ENCODE results near the gene TGM6.

TGM6 gene

DNA sequence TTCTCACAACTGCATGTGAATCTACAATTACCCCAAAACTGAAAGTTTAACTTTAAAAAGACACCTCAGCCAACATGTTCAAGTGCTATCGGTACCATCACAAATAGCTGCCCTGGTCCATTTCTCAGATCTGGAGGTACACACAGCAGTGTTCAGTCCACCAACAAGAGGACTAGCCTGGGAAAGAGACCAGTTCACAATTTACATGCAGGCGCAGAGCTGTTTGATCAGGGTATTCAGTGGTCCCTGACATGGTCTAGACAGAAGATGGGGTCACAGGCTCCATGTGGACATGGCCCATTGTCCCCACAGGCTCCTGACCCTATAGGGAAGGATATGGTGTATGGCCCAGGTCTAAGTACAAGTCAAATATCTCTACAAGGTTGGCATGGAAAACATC, 15.6 kb upstream of the TGM6 start:
- DNase-seq: no peak

- no peak for DNase-seq
Observed at GRCh38 chr20:2365666-2366065, 15.0 kb upstream of the TGM6 start.

- no peak for DNase-seq
Observed at GRCh38 chr20:2368621-2369020, 12.1 kb upstream of the TGM6 start.

DNA sequence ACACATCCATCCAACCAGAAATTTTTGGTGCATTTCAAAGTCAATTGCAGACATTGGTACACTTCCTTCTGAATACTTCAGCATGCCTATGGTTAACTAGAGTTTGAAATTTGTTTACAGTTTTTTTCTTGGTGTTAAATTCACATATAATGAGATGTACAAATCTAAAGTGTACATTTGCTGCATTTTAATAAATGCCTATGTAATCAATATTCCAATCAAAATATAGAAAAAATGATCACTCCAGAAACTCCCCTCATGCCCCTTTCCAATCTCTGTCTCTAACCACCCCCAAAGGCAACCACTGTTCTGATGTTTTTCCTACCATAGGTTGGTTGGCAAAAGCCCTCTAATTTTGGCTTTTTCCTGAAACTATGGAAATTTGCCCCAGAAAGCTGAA, 7.6 kb upstream of the TGM6 start:
- DNase-seq: no peak

- DNase-seq: no peak
Observed at GRCh38 chr20:2374346-2375125, 6.2 kb upstream of the TGM6 start.

DNA sequence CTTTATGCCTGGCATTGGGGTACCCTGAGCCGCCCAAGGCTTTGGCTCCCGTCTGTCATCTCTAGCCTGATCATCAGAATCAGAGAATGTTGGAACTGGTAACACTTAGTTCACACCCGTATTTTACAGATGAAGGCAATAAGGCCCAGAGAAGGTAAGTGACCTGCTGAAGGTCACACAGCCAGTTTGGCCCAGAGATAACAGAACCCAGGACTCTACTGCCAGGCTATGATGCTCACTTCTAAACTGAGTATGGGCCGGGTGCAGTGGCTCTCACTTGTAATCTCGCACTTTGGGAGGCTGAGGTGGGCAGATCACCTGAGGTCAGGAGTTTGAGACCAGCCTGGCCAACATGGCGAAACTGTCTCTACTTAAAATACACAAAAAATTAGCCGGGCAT, 1.8 kb upstream of the TGM6 start:
- DNase-seq: no peak

DNA sequence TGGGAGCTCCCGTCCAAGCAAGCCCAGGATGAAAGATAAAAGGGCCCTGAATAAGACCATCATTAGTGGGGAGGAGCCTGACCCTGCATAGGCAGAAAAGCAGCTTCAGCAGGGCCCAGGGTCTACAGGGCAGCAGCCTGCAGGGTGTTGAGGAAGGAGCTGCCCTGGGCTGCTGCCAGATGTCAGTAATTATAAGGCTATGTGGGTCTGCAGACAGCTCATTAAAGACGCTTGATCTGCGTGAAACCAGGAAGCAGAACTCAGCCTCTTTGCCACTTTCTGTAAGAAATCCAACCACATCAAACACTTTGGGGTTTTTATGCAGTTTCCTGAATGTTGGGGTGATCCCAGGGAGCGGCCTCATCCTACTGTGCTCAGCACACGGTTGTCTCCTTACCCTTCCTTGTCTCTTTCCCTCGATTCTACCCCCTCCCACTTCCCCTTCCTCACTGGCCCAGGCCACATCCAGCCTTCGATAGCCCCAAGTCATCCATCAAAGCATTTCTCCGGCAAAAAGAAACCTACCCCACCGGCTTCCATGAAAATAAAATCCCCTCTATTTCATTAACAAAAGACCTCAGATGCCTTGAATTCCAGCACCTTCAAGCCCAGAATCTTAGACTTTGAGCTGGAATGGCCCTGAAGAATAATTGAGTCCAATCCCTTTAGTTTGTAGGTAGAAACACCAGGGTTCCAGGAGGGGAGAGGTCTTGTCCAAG, 1.0 kb upstream of the TGM6 start:
- DNase-seq: peak; percentile 20

DNA sequence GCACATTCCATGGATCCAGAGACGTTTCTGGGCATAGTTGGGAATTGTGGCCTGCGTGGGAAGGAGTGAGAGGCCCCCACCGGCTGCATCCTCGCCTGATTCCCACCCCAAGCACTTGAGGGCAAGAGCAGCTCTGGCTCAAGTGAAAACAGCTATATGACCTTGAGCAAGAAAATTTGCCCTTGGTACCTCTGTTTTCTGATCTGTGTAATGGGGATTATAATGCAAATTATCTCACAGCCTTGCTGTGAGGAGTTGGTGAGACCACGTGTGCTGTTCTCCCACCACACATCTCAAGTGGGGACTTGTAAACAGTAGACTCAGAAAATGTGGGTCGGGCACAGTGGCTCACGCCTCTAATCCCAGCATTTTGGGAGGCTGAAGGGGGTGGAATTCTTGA, 602 bp downstream of the TGM6 start:
- no peak for DNase-seq

DNA sequence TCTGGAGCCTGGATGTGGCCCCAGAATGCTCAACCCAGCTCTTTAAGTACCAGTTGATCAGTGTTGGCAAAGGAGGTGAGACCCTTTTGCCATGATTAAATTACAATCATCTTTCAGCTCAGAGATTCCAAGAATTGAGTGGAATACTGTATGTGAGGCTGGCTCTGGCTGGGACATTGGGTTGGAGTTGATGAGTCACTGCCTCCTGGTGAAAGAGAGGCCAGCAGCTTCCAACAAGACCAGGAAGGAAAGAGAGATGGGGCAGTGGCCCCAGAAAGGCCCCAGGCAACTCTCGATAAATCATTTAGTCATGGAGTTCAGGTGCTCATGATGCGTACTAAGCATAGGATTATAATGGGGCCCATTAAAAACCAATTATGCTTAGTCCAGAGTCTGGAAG, 2.1 kb downstream of the TGM6 start:
- no peak for DNase-seq

DNA sequence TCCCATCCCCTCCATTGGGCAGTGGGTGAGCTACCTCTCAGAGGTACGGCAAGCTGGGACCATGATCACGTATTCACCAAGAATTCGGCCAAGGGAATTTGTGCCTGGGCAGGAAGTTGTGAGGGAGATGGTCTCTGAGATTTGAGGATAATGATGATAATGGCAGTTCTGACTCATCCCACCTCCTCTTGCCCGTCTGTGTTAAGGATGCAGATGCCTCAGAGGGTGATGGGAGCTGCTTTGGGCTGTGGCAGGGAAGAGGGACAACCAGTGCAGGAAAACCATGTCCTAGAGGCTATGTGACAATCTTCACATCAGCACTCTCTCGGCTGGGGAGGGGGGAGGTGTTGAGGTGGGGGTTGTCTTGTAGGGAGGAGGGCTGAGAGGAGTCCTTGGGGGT, 4.3 kb downstream of the TGM6 start:
- DNase-seq: no peak

DNA sequence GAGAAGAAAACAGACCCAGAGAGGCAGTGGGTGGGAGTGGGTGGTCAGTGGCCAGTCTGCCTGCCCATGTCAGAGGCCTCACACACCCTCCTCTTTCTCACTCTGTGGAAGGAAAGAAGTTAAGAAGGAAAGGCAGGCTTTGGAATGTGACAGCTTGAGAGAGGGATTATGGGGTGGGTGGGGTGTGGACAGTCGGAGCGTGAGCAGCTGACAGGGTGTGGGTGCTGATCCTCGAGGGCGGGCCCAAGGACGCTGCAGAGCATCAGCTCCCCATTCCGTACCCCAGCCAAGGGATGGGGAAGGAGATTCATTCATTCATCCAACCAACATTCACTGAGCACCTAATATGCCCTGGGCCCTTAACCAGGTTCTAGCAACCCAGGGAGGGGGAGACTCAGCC, 4.8 kb downstream of the TGM6 start:
- DNase-seq: no peak

- DNase-seq: no peak
Observed at GRCh38 chr20:2386516-2387179, 5.9 kb downstream of the TGM6 start.

DNA sequence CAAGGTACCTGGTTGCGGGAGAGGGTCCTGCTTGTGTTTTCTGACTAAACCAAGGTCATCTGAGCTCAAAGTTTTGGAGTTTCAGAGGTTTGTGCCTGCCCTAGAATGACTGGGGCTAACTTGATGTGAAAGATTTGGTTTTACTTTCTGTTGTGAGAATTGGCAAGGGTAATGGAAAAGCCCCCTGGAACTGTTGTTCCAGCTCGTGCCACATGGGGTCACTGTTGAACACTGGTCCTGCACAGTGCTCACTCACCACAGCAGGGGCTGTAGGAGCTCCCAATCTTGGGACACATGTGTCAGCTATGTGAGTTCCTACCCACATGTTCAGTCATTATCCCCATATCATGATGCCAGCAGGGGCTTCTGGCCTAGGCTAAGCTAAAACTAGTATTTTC, 6.5 kb downstream of the TGM6 start:
- DNase-seq: peak; percentile 25

DNA sequence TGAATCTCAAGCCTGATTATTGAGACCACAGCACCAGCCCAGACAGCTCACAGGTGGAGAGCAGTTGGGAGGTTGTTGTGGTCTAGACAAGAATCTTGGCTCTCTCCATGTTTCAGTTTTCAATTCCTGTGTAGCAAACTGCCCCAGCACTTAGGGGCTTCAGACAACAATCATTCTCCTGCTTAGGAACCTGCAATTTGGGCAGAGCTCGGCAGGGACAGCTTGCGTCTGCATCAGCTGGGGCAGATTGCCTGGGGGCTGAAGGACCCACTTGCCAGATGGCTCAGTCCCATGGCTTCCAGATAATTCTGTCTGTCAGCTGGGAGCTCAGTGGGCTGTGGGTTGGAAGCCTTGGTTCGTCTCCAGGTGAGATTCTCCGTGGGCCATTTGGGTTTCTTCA, 6.9 kb downstream of the TGM6 start:
- DNase-seq: no peak

- DNase-seq: no peak
Observed at GRCh38 chr20:2390951-2391675, 10.4 kb downstream of the TGM6 start.

DNA sequence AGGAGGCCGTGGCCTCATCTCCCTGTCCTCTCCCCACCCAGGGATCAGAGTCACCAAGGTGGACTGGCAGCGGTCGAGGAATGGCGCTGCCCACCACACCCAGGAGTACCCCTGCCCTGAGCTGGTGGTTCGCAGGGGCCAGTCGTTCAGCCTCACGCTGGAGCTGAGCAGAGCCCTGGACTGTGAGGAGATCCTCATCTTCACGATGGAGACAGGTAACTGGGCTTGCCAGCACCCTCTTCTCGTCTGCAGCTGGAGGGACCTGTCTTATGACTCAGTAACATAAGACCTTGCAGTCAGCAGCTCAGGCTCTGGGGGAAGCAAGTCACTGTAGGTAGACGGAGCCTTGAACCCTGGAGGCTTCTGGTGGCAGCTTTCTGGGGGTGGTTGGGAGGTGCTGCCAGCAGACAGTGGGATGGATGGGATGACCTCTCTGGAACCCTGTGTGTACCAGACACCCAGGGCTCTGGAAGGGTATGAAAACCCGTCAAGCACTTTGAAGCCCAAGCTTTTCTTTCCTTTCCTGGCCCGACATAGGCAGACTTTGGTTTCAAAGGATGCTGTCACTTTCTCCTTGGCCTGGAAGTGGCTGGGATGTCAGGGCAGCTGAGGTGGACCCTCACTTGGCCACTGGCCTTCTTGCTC, 13.8 kb downstream of the TGM6 start:
- DNase-seq: no peak

GRCh38 chr20:2395136-2395535, 14.4 kb downstream of the TGM6 start:
- DNase-seq: no peak

DNA sequence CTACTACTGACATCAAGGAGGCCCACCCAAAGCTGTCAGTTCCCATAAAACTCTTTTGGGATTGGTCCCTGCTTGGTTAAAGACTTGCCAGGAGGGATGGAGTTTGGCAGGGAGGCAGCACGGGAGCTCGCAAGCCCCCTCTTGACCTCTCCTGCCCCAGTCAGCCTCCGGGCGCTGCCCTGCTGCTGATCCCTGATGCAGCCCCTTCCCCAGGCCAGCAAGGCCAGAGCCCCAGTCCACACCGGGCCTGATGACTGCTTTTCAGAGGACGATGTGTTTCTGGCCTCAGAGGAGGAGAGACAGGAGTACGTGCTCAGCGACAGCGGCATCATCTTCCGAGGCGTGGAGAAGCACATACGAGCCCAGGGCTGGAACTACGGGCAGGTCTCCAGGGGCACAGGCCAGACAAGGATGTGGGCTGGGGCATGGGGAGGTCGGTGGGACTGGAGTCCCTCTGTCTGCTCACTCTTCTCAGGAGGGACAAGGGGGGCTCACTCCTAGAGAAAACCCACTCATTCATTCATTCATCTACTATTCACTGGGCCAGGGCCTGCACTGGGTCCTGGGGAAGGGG, 15.6 kb downstream of the TGM6 start:
- DNase-seq: no peak

GRCh38 chr20:2397091-2397490, 16.4 kb downstream of the TGM6 start:
- no peak for DNase-seq

GRCh38 chr20:2397595-2398145, 17.0 kb downstream of the TGM6 start:
- DNase-seq: no peak

DNA sequence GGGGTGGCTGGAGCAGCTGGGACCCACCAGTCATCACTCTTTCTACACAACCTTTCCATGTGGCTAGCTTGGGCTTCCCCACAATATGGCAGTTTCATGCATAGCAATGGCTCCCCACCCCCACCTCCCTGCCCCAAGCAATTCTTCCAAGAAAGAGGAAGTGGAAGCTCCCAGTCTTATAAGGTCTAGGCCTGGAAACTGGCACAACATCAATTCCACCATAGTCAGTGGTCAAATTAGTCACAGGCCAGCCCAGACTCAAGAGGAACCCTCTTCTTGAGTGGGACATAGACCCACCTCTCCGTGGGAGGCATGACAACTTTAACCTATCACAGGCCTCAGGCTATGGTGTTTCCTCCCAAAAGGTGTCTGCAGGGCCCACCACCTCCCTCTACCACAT, 17.7 kb downstream of the TGM6 start:
- no peak for DNase-seq

- no peak for DNase-seq
Observed at GRCh38 chr20:2399390-2399789, 18.7 kb downstream of the TGM6 start.
